ENCODE data around the gene PGD.

DNA sequence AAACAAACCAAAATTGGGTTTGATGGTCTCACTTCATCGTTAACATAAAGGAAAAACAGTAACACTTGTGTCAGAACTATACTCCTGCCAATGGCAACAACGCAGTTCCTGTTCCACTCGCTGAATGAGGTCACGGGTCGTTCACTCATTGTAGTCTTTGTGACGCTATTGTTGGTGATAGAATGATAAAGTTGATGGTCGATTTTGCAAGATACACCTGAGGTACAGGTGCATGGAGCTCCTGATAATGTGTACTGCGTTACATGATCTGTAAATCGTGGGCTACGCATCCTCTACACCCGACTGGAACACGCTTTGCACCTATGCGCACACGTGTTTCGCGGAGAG is 31.0 kb downstream of the PGD start:
- TF ChIP-seq POLR2A (IDR thresholded peaks at IDR 0.05), result no peak
- no peak for TF ChIP-seq CTCF (IDR thresholded peaks at IDR 0.05)
